HG03521 (cell line): ENCODE data around the gene SCT.

Experiments used
- ATAC-seq: cut with Tn5 transposase; IDR thresholded peaks from one replicate; pipeline ENCODE4 v1.9.1; 2021; ENCODE audit warnings: mild to moderate bottlenecking, moderate library complexity; ENCODE audit not compliant: unreplicated experiment

SCT gene

DNA sequence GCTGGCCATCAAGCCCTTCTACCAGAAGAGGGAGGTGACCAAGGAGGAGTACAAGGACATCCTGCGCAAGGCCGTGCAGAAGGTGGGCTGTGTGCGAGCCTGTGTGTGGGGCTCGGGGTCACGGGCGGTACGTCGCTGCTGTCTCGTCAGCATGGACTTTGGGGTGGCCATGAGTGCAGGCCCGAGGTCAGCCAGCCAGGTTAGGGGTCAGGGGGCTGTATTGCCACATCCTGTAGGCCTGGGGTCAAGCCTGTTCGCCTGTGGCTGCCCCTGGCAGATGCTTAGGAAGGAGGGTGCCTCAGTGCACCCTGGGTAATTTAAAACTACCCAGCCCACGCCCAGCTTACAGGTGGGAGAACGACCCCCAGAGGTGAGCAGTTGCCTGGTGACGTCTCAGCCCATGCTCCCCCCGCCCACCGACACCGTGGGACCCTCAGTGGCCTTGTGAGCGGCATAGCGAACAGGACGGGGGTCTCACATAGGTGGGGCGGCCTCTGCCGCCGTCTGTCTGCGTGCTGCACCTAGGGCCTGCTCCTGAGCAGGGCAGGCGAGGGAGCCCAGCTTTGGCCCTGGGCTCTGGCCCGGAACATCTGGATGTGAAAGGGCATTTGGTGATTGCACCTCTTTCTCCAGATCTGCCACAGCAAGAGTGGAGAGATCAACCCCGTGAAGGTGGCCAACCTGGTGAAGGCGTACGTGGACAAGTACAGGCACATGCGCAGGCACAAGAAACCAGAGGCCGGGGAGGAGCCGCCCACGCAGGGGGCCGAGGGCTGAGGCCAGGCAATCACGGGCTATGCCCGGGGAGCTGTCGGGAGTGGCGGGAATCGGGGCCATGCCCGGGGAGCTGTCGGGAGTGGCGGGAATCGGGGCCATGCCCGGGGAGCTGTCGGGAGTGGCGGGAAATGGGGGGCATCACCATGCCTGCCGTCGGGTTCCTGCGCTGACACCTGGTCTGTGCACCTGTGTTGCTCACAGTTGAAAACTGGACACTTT, 15.7 kb downstream of the SCT start:
- ATAC-seq = no peak

DNA sequence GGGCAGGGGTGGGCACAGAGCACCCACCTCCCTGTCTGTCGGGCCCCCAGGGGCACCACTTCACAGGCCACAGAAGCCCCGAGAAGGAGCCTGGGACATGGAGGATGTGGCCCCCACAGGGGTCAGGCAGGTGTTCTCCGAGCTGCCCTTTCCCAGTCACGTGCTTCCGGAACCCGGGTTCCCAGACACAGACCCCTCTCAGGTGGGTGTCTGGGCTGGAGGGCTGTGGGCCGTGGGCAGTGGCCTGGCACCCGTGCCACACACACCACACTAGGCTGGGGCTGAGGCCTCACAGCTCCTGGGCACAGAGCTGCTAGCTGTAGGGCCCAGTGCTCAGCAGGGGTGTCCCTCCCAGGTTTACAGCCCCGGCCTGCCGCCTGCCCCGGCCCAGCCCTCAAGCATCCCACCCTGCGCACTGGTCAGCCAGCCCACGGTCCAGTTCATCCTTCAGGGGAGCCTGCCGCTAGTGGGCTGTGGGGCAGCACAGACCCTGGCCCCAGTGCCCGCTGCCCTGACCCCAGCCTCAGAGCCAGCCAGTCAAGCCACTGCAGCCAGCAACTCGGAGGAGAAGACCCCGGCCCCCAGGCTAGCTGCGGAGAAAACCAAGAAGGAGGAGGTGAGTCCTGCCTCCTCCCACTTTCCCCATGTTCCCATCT, 16.7 kb downstream of the SCT start:
- no peak for ATAC-seq

DNA sequence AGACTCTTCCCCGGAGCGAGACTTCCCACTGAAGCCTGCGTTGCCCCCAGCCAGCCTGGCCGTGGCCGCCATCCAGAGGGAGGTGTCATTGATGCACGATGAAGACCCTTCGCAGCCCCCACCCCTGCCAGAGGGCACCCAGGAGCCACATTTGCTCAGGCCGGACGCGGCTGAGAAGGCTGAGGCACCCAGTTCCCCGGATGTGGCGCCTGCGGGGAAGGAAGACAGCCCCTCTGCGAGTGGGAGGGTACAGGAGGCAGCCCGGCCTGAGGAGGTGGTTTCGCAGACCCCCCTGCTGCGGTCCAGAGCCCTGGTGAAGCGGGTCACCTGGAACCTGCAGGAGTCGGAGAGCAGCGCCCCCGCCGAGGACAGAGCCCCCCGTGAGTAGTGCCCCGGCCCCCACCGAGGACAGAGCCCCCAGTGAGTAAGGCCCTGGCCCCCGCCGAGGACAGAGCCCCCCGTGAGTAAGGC, 17.6 kb downstream of the SCT start:
- ATAC-seq = no peak

DNA sequence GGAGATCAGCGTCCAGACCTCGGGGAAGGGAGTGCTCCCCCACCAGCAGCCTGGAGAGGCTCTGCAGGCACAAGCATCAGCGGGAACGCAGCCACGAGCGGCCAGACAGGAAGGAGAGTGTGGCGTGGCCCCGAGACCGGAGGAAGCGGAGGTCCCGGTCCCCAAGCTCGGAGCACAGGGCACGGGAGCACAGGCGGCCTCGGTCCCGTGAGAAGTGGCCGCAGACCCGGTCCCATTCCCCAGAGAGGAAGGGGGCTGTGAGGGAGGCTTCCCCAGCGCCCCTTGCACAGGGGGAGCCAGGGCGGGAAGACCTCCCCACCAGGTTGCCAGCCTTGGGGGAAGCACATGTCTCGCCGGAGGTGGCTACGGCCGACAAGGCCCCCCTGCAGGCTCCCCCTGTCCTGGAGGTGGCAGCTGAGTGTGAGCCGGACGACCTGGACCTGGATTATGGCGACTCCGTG, 18.2 kb downstream of the SCT start:
- no peak for ATAC-seq

DNA sequence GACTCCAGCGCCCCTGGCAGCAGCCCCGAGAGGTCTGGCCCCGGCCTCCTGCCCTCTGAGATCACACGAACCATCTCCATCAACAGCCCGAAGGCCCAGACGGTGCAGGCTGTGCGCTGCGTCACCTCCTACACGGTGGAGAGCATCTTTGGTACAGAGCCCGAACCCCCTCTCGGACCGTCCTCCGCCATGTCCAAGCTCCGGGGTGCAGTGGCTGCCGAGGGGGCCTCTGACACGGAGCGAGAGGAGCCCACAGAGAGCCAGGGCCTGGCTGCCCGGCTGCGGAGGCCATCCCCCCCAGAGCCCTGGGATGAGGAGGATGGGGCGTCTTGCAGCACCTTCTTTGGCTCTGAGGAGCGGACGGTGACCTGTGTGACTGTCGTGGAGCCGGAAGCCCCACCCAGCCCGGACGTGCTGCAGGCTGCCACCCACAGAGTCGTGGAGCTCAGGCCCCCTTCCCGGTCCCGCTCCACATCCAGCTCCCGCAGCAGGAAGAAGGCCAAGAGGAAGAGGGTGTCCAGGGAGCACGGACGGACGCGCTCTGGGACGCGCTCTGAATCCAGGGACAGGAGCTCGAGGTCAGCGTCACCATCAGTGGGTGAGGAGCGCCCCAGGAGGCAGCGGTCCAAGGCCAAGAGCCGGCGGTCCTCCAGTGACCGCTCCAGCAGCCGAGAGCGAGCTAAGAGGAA, 18.9 kb downstream of the SCT start:
- no peak for ATAC-seq

DNA sequence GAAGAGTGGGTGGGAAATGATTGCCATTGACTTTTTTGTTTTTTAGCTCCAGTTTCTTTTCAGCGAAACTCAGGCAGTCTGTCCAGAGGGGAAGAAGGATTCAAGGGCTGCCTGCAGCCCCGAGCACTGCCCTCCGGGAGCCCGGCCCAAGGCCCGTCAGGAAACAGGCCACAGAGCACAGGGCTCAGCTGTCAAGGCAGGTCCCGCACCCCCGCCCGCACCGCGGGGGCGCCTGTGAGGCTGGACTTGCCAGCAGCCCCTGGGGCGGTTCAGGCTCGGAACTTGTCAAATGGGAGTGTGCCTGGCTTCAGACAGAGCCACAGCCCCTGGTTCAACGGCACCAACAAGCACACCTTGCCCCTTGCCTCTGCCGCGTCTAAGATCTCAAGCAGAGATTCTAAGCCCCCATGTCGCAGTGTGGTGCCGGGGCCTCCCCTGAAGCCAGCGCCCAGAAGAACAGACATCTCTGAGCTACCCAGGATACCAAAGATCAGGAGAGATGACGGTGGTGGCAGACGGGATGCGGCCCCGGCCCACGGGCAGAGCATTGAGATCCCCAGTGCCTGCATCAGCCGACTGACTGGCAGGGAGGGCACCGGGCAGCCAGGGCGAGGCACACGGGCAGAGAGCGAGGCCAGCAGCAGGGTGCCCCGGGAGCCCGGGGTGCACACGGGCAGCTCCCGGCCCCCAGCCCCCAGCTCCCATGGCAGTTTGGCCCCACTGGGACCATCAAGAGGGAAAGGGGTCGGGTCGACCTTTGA, 19.8 kb downstream of the SCT start:
- ATAC-seq = no peak

DNA sequence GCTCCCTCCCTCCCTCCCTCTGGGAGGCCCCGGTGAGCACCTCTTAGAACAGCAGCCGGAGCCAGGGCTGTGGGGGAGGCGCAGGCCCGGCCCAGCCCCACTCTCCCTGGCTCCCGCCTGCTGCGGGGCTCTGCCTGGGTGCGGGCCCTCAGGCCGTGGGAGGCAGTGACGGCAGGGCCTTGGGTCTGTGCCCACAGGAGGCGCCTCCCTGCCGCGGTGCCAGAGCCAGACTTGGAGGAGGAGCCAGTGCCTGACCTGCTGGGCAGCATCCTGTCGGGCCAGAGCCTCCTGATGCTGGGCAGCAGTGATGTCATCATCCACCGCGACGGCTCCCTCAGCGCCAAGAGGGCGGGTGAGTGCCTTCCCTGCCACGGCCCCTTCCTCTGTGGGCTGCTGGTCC, 20.7 kb downstream of the SCT start:
- no peak for ATAC-seq

DNA sequence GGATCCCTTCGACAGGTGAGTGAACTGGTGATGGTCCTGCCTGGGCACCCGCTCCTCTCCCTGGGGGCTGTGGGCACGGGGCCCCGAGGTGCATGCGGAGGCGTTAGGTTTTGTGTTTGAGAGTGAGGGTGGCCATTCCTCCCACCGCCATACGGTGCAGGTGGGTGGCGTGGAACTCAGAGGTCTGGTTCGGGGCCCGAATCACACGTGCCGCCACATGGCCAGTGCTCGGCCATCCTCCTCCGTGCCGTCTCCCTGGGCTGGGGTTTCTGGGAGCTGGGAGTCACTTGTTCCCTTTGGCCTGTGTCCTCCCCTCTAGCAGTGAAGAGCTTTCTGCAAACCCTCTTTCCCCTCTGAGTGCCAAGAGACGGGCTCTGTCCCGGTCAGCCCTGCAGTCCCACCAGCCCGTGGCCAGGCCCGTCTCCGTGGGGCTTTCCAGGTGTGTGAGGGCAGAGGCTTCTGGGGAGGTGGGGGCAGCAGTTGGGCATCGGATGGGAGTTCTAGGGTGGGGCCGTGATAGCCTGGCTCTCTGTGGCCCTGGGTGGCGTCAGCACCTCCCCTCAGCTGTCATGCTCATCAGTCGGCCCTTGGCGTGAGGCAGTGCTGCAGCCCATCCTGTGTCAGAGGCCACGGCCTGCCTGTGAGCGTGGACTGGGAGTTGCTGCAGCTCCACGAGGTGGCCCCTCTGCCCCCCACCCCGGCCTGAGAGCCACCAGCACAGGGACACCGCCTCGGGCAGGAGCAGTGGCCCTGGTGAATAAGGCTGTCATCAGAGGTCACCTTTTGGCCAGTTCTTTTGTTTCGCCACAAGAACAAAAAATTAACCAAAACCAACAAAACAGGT, 21.5 kb downstream of the SCT start:
- ATAC-seq = no peak

DNA sequence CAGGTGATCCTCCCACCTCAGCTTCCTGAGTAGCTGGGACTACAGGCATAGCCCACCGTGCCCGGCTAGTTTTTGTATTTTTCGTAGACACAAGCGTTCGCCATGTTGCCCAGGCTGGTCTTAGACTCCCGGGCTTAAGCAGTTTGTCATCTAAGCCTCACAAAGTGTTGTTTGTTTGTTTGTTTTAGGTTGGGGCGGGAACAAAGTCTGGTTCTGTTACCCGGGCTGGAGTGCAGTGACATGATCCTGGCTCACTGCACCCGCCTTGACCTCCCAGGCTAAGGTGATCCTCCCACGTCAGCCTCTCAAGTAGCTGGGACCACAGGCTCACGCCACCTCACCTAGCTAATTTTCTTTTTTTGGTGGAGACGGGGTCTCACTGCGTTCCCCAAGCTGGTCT, 23.8 kb downstream of the SCT start:
- ATAC-seq = no peak

DNA sequence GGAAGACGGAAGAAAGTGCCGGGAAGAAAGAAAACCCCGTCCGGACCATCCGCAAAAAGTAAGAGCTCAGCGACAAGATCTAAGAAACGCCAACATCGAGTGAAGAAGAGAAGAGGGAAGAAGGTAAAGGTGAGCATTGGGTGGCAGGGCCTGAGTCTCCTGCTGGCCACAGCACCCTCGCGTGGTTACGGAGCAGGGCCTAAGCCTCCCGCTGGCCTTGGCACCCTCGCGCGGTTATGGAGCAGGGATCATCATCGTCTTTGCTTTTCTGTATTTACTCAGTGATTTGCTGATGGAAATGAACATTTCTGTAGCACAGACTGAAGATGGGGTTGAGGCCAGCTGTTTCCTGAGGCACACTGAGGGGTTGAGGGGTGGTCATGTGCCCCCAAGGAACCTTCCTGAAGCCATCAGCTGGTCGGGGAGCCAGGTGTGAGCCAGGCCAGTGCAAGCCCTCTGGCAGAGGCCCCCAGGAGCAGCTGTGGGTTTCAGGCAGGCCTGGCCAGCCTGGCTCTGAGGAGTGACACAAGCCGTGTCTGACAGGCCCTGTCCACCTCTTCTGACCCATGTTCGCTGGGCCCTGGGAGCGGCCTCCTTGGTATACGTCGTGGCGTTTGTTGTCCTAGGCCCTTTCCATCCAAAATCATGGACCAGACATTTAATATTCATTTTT, 25.3 kb downstream of the SCT start:
- no peak for ATAC-seq

DNA sequence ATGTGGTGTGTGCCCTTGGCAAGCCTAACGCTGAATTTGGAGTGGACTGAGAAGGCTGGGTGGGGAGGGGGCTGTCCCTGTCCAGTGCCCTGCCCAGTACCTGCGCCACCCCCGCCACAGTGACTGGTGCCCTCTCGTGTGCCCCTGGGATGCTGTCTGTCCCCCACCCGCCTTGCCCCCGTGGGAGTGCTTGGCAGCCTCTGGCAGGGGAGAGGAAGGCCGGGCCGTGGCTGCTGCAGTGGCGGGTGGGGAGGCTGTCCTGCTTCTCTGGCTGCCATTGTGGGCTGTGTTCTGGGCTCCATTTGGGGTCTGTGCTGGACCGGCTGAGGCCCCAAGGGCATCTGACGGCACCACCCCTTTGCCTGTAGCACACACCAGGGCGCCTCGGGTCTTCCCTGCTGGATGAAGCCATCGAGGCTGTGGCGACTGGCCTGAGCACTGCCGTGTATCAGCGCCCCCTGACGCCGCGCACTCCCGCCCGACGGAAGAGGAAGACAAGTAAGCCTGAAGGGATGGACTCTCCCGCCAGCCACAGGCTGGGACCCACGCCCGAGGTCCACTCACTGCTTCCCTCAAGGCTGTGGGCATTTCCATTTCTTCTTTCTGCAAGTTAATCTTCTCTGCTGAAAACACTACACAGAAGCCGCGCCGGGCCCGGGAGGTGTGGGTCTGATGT, 28.8 kb downstream of the SCT start:
- no peak for ATAC-seq

DNA sequence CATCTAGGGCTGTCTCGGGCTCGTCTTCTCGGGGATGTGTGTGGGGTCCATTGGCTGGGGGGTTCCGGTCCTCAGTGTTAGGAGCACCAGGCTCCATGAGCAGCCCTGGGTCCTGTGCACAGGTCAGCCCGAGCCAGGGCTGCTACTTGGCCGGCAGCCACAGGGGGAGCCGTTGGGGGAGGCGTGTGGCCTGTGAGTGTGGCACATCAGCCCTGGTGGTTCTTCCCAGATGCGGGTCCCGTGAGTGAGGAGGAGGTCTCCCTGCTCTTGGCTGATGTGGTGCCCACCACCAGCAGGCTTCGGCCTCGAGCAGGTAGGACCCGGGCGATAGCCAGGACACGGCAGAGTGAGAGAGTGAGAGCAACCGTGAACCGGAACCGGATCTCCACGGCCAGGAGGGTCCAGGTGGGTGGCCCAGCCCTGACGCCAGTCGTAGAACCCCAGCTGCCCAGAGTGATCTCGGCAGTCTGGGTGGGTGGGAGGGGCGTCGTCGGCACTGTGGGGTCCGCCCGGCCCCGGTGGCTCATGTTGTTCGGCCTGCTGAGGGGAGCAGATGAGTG, 29.7 kb downstream of the SCT start:
- no peak for ATAC-seq

DNA sequence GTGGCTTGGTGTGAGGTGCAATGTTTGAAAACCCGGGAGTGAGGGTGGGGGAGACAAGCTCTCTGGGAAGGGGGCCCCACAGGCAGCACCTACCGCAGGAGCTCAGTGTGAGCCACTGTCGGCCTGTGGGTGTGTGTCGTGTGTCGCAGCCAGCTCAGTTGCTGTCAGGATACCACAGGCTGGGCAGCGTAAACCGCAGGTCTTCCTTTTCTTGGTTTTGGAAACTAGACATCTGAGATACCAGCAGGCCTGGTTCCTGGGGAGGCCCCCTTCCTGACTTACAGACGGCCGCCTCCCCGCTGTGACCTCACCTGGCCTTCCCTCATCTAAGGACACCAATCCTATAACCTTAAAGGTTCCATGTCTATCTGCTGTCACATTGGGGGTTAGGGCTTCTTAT, 30.6 kb downstream of the SCT start:
- no peak for ATAC-seq

DNA sequence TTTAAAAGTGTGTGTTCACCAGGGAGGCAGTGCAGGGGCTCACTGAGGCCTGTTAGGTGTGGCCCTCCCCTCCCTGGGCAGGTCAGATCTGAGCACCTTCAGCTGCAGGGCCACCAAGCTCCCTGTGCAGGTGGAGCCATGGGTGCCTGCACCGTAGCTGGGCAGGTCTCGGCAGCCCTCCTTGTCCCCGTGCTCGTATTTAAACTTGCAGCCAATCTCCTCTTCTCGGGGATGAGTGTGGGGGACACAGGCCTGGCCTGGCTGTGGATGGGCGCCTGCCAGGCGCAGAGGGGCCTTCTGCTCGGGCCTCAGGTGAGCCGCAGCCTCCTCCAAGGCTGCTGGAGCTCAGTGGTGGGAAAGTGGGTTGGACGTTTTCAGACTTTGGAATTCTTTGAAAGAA, 31.6 kb downstream of the SCT start:
- ATAC-seq = no peak

DNA sequence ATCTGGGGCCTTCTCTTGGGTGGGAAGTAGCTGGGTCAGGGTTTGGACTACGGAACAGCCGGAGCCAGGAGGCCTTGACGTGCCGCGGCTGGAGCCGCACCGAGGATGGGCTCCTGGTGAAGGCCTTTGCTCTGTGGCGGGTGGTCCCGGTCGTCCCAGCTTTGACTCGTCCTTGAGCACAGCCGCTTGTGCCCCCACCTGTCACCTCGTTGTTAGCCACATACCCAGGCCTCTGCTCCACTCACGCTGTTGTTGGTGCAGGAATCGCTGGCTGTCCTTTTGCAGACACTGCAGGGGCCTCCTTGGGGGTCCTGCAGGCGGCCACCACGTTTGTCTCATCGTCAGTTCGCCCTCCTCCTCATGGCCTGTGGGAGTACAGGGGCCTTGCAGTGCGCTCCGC, 33.6 kb downstream of the SCT start:
- no peak for ATAC-seq

DNA sequence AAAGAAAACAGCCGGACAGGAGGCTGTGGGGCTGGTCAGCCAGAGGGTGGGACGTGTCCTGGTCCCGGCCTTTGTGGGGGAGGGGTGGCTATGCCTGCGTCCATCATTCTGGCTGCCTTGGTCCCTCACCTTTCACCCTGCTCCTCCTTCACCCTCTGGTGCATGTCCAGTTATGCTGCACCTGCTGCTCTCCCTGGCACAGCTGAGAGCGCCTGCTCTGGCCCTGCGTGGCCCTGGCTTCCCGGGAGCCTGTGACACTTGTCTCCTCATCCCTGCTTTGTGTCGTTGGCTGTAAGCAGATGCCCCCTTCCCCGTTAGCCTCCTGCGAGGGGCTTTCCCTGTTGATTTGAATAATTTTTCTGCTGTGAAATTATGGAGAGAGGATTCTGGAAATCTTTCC, 34.1 kb downstream of the SCT start:
- ATAC-seq = no peak

DNA sequence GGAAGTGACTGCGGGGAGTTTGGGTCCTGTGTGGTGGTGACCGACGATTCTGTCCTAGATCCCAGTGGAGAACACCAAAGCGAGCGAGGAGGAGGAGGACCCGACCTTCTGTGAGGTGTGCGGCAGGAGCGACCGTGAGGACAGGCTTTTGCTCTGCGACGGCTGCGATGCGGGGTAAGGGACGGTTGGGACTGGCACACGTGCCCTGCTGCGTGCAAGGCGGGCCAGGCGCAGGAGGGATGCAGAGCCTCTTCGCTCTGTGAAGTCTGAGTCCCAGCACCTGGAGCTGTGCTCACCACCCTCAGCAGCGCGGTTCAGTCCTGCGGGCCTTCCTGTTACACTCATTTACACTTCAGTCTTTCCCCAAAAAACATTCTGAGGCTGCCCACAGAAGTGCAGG, 34.5 kb downstream of the SCT start:
- no peak for ATAC-seq

DNA sequence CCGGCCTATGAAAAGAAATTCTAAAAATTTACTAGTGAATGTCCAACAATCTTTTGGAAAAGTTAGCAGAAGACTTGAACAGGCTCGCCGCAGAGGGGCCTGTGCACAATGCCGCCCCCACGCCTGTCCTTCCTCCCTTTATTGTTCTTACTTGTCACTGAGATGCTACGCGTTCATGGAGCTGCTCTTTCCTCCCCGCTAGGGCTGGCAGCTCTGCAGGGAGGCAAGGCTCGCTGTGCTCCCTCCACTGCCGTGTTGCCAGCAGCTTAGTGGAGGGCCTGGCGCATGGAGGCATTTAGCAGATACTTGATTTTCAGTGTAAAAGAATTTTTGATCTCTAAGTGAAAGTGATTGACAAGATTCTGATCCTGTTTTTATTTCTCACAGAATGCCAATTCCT, 36.0 kb downstream of the SCT start:
- ATAC-seq = no peak
